ENCODE measurements around the gene CYB561D2.

The CYB561D2 gene

GRCh38 chr3:50345008-50345407 lies 5.7 kb upstream of the CYB561D2 start:
- Histone ChIP-seq H3K4me3 (ENCODE audit: low read length) (no peak overlapping the region), H4K20me1 (ENCODE audit: insufficient read depth, low read length) (no peaks in the 10 kb centered on the region), H3K4me1 (ENCODE audit: low read length) (peaks cover 9% of the 10 kb centered on the region; the same call in 1 of the 2 replicates), H2AFZ (ENCODE audit: low read depth, low read length) (no peak overlapping the region), H3K27ac (ENCODE audit: low read length) (no peak overlapping the region), H3K27me3 (ENCODE audit: low read depth, low read length) (no peaks in the 10 kb centered on the region), H3K9me3 (ENCODE audit: insufficient read depth, low read length) (no peaks in the 10 kb centered on the region), H3K9ac (ENCODE audit: low read length) (no peak overlapping the region), H3K4me2 (ENCODE audit: low read length) (no peak overlapping the region), H3K79me2 (ENCODE audit: low read length) (peaks cover 8% of the 10 kb centered on the region), H3K36me3 (replicated peaks; ENCODE audit: low read depth, low read length) (peaks cover 7% of the 10 kb centered on the region)
- TF ChIP-seq EZH2phosphoT487 (IDR thresholded peaks at IDR 0.05; ENCODE audit: low read depth): no peak
- no peak for TF ChIP-seq CTCF (IDR thresholded peaks at IDR 0.05; ENCODE audit: low read depth, low read length)

DNA sequence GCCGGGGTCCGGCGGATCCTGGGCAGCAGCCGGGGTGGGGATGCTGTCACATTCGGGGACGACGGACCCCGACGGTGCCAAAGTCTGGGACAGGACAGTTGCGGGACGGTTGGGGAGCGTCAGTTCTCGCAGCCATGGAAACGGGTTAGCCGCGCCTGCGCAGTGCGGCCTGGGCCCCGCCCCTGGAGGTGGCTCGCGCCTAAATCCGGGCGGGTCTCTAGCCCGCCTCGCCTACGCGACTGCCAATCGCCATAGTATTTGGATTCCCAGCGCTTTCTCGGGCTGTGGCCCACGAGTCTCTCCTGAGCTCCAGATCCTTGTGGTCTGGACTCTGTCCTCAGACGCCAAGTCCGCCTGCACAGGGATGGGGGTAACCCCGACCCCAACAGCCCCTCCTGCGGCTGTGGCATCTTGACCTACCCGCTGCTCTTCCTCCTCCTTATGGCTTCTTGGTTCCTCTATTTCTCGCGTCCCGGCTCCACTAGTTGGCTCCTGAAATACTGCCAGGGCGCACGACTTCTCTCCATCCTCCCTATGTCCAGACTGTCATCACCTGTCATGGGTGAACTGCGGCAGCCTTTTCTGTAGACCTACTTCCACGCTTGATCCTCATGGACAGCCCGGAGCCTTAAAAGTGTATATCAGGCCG lies 5.0 kb upstream of the CYB561D2 start, which contains the start of gene ZMYND10:
Gene ZMYND10 (minus strand): TSS at position 147 of the 649 bp plus-strand sequence. CDS start 153 bp downstream, outside the sequence.
- Histone ChIP-seq H4K20me1 (ENCODE audit: insufficient read depth, low read length) (no peaks in the 10 kb centered on the region), H3K36me3 (replicated peaks; ENCODE audit: low read depth, low read length) (peaks cover 7% of the 10 kb centered on the region), H3K27me3 (ENCODE audit: low read depth, low read length) (no peaks in the 10 kb centered on the region), H3K79me2 (ENCODE audit: low read length) (peaks cover 13% of the 10 kb centered on the region), H3K4me3 (ENCODE audit: low read length) (no peak within 1 kb of the TSS), H3K4me1 (ENCODE audit: low read length) (peaks cover 10% of the 10 kb centered on the region; the same call in 1 of the 2 replicates), H3K9ac (ENCODE audit: low read length) (no peak within 1 kb of the TSS), H2AFZ (ENCODE audit: low read depth, low read length) (no peak within 1 kb of the TSS), H3K4me2 (ENCODE audit: low read length) (no peak within 1 kb of the TSS), H3K27ac (ENCODE audit: low read length) (no peak within 1 kb of the TSS), H3K9me3 (ENCODE audit: insufficient read depth, low read length) (no peaks in the 10 kb centered on the region)
- TF ChIP-seq EZH2phosphoT487 (IDR thresholded peaks at IDR 0.05; ENCODE audit: low read depth): no peak
- TF ChIP-seq CTCF (IDR thresholded peaks at IDR 0.05; ENCODE audit: low read depth, low read length): no peak

GRCh38 chr3:50347187-50347813 lies 3.4 kb upstream of the CYB561D2 start:
- H4K20me1 ChIP-seq (ENCODE audit: insufficient read depth, low read length): no peaks in the 10 kb centered on the region
- H3K27ac ChIP-seq (ENCODE audit: low read length): no peak overlapping the region
- H3K4me3 ChIP-seq (ENCODE audit: low read length): no peak overlapping the region
- H3K36me3 ChIP-seq (replicated peaks; ENCODE audit: low read depth, low read length): peaks cover 7% of the 10 kb centered on the region
- no peak overlapping the region for H2AFZ ChIP-seq (ENCODE audit: low read depth, low read length)
- peaks cover 18% of the 10 kb centered on the region for H3K4me1 ChIP-seq (ENCODE audit: low read length)
- no peaks in the 10 kb centered on the region for H3K27me3 ChIP-seq (ENCODE audit: low read depth, low read length)
- H3K9me3 ChIP-seq (ENCODE audit: insufficient read depth, low read length): no peaks in the 10 kb centered on the region
- peaks cover 23% of the 10 kb centered on the region for H3K79me2 ChIP-seq (ENCODE audit: low read length)
- no peak overlapping the region for H3K9ac ChIP-seq (ENCODE audit: low read length)
- no peak for TF ChIP-seq EZH2phosphoT487 (IDR thresholded peaks at IDR 0.05; ENCODE audit: low read depth)
- TF ChIP-seq CTCF (IDR thresholded peaks at IDR 0.05; ENCODE audit: low read depth, low read length): peak; percentile 62
- no peak overlapping the region for H3K4me2 ChIP-seq (ENCODE audit: low read length)

DNA sequence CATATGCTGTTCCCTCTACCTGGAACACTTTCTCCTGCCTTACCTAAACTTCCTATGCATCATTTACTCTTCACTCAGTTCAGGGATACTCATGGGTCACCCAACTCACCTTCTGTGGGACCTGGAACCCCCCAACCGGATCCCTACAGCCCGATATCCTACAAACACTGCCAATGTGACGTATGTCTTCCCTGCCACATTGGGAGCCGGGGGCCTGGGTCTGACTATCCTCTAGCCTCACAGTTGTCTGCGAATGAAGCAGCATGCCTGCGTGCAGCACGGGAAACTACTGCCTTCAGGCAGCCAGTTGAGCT lies 492 bp upstream of the CYB561D2 start:
- Histone ChIP-seq H3K9me3 (ENCODE audit: insufficient read depth, low read length) (no peaks in the 10 kb centered on the region), H3K27me3 (ENCODE audit: low read depth, low read length) (no peaks in the 10 kb centered on the region), H3K79me2 (ENCODE audit: low read length) (peaks cover 23% of the 10 kb centered on the region), H3K9ac (ENCODE audit: low read length) (peak overlapping the region; percentile 78), H3K27ac (ENCODE audit: low read length) (peak overlapping the region; percentile 71), H4K20me1 (ENCODE audit: insufficient read depth, low read length) (no peaks in the 10 kb centered on the region), H3K36me3 (replicated peaks; ENCODE audit: low read depth, low read length) (peaks cover 20% of the 10 kb centered on the region), H3K4me1 (ENCODE audit: low read length) (peaks cover 18% of the 10 kb centered on the region), H3K4me3 (ENCODE audit: low read length) (peak overlapping the region; percentile 84), H3K4me2 (ENCODE audit: low read length) (peak overlapping the region; percentile 87), H2AFZ (ENCODE audit: low read depth, low read length) (peak overlapping the region; percentile 91)
- TF ChIP-seq CTCF (IDR thresholded peaks at IDR 0.05; ENCODE audit: low read depth, low read length): no peak
- no peak for TF ChIP-seq EZH2phosphoT487 (IDR thresholded peaks at IDR 0.05; ENCODE audit: low read depth)
